ENCODE data around the gene LRSAM1.

Gene LRSAM1

DNA sequence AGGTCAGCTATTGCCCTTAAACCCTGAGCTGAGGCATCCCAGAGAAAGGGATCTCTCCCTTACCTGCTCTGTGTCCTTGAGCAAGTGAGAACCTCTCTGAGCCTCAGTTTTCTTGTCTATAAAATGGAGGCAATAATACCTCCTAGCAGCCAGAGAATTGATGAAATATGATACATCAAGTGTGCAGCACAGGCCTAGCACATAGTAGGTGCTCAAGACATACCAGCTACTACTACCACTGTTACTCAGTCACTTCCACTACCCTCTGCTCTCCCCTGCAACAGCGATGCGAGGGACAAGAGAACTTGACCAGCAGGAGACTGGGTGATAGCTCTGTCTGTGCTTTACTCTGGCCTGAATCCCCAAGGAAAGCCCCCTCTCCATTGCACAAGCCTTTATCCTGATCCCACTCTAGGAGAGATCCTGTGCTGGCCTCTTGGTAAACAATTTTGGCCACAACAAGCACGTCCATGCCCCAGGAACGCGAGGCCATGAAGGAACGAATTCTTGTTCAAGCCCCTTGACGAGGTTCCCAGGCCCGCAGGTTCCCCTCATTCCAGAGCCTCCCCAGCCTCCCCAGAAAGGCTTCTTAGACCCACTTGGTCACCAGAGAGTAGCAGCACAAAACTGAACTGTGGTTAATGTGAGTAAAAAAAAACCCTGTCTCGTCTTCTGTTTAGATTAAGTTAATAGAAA is 39.4 kb downstream of the LRSAM1 start (continued):
- TF ChIP-seq TOX (CRISPR knock-in tag; IDR thresholded peaks at IDR 0.05; ENCODE audit: borderline replicate concordance), result no peak
- no peak for TF ChIP-seq PATZ1 (CRISPR knock-in tag; IDR thresholded peaks at IDR 0.05; ENCODE audit: borderline replicate concordance)
- TF ChIP-seq ZNF8 (CRISPR knock-in tag; IDR thresholded peaks at IDR 0.05), result no peak
- no peak for TF ChIP-seq TCF4 (CRISPR knock-in tag; IDR thresholded peaks at IDR 0.05; ENCODE audit: borderline replicate concordance)
- no peak for TF ChIP-seq TSHZ2 (CRISPR knock-in tag; IDR thresholded peaks at IDR 0.05)

- no peak; the same call in 2 of the 3 replicates for ATAC-seq
- no peak for TF ChIP-seq SNAI2 (CRISPR knock-in tag; IDR thresholded peaks at IDR 0.05)
- no peak for TF ChIP-seq PATZ1 (CRISPR knock-in tag; IDR thresholded peaks at IDR 0.05; ENCODE audit: borderline replicate concordance)
- no peak for TF ChIP-seq ZNF565 (CRISPR knock-in tag; conservative IDR thresholded peaks at IDR 0.05; ENCODE audit: low read depth)
- no peak for TF ChIP-seq OSR1 (CRISPR knock-in tag; IDR thresholded peaks at IDR 0.05)
- TF ChIP-seq RARB (CRISPR knock-in tag; IDR thresholded peaks at IDR 0.05), result no peak
- TF ChIP-seq BACH2 (CRISPR knock-in tag; IDR thresholded peaks at IDR 0.05; ENCODE audit: borderline replicate concordance), result no peak
- TF ChIP-seq ZC3H10 (CRISPR knock-in tag; IDR thresholded peaks at IDR 0.05), result no peak
Observed at GRCh38 chr9:127491516-127491915, 40.2 kb downstream of the LRSAM1 start.

- TF ChIP-seq ZFP3 (CRISPR knock-in tag; IDR thresholded peaks at IDR 0.05), result no peak
- no peak for TF ChIP-seq ZNF8 (CRISPR knock-in tag; IDR thresholded peaks at IDR 0.05)
- no peak for TF ChIP-seq PPARA (CRISPR knock-in tag; IDR thresholded peaks at IDR 0.05; ENCODE audit: borderline replicate concordance)
- no peak for TF ChIP-seq SNAI2 (CRISPR knock-in tag; IDR thresholded peaks at IDR 0.05)
- no peak for TF ChIP-seq RARB (CRISPR knock-in tag; IDR thresholded peaks at IDR 0.05)
- no peak for TF ChIP-seq TCF4 (CRISPR knock-in tag; IDR thresholded peaks at IDR 0.05; ENCODE audit: borderline replicate concordance)
- TF ChIP-seq TOX (CRISPR knock-in tag; IDR thresholded peaks at IDR 0.05; ENCODE audit: borderline replicate concordance), result no peak
- no peak for TF ChIP-seq ZC3H10 (CRISPR knock-in tag; IDR thresholded peaks at IDR 0.05)
- no peak for TF ChIP-seq ZNF70 (CRISPR knock-in tag; IDR thresholded peaks at IDR 0.05)
- TF ChIP-seq CSDC2 (CRISPR knock-in tag; IDR thresholded peaks at IDR 0.05), result no peak
- no peak for TF ChIP-seq GLIS3 (CRISPR knock-in tag; IDR thresholded peaks at IDR 0.05)
- no peak for TF ChIP-seq PATZ1 (CRISPR knock-in tag; IDR thresholded peaks at IDR 0.05; ENCODE audit: borderline replicate concordance)
- TF ChIP-seq ZNF565 (CRISPR knock-in tag; conservative IDR thresholded peaks at IDR 0.05; ENCODE audit: low read depth), result no peak
- no peak for TF ChIP-seq ESRRG (CRISPR knock-in tag; IDR thresholded peaks at IDR 0.05)
- TF ChIP-seq, protein P1, sequence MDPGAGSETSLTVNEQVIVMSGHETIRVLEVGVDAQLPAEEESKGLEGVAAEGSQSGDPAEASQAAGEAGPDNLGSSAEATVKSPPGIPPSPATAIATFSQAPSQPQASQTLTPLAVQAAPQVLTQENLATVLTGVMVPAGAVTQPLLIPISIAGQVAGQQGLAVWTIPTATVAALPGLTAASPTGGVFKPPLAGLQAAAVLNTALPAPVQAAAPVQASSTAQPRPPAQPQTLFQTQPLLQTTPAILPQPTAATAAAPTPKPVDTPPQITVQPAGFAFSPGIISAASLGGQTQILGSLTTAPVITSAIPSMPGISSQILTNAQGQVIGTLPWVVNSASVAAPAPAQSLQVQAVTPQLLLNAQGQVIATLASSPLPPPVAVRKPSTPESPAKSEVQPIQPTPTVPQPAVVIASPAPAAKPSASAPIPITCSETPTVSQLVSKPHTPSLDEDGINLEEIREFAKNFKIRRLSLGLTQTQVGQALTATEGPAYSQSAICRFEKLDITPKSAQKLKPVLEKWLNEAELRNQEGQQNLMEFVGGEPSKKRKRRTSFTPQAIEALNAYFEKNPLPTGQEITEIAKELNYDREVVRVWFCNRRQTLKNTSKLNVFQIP (CRISPR knock-in tag; IDR thresholded peaks at IDR 0.05; ENCODE audit: borderline replicate concordance, low read depth), result no peak
- no peak for TF ChIP-seq OSR1 (CRISPR knock-in tag; IDR thresholded peaks at IDR 0.05)
Observed at GRCh38 chr9:127492616-127493015, 41.3 kb downstream of the LRSAM1 start.

More at GRCh38 chr9:127492616-127493015, 41.3 kb downstream of the LRSAM1 start:
- no peak for ATAC-seq

Data from SK-N-SH treated with all-trans-retinoic acid at 6 μM for 48 hours (cell line).